ENCODE results near the gene CHTF8.
"Not testable (repeated sequence)": the region's sequence is repeated elsewhere in the genome, so short reads cannot be mapped to it uniquely, and the experiment has no call there.

The CHTF8 gene, protein sequence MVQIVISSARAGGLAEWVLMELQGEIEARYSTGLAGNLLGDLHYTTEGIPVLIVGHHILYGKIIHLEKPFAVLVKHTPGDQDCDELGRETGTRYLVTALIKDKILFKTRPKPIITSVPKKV

DNA sequence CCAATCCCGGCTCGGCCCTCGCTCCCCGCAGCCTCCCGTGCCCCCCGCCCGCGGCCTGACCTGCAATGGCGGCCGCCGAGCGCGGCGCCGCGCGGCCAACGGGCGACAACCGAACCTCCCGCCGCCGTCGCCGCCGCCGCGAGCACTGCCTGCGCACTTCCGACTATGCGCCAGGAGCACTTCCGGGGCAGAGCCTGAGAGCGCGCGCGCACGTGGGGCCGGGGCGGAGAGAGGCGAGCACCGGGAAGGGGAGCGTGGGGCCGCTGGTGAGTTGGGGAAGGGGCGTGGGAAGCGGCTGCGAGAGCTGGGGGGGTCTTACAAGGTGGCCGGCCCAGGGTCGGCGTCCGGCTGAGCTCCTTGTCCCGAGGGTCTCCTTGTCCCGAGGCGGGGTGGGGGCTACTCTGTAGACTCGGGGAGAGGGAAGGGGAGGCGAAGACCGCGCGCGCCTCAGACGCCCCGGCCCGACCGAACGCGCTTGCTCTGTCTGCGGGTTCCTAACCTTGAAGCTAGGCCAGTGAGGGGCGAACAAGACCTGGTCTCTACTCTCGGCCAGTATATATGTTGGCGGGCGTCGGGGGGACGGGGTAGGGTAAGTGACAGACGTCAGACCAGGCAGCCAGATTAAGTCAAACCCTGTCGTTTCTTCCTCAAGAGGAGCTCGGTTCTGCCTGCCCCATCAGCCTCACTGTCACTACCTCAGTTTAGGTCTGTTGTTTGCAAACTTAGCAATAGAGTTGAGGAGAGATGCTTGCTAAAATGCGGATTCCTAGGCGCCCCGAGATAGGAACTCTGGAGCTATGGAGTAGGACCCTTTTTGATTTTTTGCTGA lies at the start of gene CHTF8, which contains the start of gene UTP4:
Gene CHTF8, minus strand, starts transcription at position 165 of the 829 bp plus-strand sequence. CDS start 11,130 bp downstream, outside the sequence.
Gene UTP4, plus strand, starts transcription at position 226 of the 829 bp plus-strand sequence. CDS start 811 bp downstream, outside the sequence.
- peak; percentile 94 to 95 for ATAC-seq

DNA sequence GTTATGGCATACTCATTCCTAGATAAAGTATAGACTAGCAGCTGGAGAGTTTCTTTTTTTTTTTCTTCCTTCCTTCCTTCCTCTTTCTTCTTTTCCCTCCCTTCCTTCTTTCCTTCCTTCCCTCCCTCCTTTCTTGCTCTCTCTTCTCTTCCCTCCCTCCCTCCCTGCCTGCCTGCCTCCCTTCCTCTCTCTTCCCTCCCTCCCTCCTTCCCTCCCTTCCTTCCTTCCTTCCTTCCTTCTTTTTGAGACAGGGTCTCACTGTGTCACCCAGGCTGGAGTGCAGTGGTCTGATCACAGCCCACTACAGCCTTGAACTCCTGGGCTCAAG lies 47.6 kb upstream of the CHTF8 start:
- no peak for ATAC-seq

DNA sequence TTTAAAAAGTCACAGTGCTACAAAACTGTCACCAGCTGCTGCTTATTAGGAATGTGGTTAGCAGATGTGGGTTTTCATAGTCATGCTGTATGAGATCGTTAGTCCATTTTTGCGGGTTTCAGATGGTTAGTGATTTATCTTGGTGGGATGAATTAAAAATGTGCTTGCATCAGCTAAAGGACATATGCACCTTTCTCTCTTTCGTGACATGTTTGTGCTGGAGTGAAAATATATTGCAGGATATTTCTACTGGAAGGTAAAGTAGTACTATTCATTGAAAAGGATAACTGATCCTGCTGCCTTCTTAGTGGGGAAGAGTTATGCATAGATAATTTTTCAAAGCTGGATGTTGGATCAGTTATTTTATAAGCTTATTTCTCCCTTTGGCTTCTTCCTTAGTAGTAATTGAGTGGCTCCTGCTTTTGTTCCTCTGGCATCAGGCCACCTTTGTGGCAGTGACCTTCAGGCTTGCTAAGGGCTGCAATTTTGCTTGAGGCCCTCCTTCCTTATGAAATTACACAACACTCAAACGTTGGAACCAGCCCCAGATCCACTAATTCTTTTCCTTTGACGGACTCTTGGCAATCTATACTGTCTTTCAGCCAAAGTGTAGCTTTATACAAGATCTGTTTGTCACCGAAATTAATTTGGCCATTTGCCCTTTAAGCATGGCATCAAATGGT lies 47.1 kb upstream of the CHTF8 start:
- ATAC-seq = no peak

DNA sequence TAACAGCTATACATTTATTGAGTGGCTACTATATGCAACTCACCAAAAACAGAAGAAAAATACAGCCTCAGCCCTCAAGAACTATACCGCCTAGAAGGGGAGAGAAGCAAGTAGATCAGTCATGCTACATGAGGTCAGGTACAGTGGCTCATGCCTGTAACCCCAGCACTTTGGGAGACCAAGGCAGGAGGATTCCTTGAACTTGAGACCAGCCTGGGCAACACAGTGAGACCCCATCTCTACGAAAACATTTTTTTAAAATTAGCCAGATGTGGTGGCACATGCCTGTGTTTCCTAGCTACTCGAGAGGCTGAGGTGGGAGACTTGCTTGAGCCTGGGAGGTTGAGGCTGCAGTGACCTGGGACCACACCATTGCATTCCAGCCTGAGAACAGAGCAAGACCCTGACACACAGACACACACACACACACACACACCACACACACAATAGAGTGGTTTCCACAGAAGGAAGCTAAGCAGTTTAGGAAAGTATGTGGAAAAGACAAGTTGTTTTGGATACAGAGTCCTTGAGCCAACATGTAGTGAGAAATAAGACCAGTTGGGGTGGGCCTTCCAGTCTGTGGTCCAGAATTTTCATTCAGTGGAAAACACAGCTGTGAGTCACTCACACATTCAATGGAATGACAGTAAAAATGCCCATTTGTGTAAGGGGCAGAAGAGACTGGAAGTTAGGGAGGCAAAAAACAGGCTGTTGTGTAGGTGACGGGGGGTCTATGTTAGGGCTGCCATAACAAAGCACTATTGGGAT lies 43.8 kb upstream of the CHTF8 start:
- no peak for ATAC-seq

DNA sequence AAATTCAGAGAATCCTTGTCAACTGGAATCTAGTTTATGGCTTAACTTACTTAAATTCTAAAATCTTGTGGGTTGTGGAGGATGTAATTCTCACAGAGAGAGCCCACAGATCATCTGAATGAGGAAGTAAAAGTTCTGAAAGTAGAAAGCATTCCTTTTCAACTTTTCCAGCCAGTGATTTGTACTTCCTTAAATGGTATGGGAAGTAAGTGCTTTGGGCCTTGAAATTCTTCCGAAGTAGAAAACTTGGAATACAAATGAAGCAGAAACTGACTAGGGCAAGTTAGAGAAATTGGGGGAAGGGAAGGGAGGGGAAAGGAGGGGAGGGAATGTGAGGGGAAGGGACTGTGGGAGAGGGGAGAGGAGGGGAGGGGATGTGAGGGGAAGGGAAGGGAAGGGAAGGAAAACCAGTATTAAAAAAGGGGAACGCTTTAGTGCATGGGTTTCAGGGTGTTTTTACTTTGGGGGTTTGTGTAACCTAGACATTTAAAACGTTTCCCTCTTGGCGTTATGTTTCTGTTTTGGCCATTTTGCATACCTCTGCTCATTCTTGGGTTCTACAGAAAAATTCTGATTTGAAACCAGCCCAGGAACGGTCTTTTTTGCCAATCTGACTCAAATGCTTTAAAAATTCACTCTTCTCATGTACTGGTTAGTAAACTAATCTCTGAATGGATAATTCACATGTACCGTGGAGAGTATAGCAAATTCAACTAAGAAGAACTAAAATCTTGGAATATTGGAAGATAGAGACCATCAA lies 39.1 kb upstream of the CHTF8 start:
- no peak for ATAC-seq

DNA sequence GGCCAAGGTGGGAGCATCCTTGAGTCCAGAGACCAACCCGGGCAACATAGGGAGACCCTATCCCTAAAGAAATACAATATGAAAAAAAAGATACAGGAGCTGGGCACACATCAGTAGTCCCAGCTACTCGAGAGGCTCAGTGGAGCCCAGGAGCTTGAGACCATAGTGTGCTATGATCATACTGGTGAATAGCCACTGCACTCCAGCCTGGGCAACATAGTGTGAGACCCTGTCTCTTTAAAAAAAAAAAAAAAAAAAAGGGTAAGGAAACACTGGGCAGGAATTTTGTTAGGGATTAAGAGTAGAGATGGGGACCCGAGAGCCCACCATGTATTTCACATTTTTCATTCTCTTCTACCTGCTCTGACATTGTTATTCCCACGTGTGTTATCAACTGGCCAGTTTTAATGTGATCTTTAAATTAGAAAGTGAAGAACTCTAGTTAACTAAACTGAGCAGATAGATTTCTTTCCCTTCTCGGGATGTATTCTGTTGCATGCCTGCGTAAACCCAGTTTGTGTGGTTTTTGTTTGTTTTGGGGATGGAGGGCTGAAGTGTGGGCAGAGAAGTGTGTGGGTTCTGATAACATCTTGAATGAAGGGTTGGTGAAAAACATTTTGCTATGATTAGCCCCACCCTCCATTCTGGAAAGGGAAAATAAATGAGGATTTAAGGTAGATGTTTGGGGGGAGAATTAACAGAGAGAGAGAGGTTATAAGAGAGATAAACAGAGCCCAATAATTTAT lies 37.4 kb upstream of the CHTF8 start:
- ATAC-seq = no peak

DNA sequence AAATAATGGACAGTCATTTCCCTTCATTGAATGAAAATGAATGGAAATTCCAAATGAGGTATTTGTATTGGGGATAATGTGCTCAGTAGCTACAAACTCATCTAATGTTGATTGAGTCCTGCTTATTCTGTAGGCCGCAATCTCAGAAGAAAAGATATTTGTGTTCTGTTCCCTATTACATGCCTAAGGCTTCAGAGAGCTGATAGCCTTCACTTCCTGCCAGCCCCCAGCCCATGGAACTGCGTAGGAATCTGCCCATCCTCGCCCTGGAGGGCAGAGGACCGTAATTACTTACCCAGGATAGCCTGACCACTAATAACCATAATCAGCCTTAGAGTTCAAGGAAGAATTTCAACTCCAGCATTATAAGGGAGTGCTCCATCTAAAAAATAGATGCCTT lies 36.7 kb upstream of the CHTF8 start:
- ATAC-seq = no peak

DNA sequence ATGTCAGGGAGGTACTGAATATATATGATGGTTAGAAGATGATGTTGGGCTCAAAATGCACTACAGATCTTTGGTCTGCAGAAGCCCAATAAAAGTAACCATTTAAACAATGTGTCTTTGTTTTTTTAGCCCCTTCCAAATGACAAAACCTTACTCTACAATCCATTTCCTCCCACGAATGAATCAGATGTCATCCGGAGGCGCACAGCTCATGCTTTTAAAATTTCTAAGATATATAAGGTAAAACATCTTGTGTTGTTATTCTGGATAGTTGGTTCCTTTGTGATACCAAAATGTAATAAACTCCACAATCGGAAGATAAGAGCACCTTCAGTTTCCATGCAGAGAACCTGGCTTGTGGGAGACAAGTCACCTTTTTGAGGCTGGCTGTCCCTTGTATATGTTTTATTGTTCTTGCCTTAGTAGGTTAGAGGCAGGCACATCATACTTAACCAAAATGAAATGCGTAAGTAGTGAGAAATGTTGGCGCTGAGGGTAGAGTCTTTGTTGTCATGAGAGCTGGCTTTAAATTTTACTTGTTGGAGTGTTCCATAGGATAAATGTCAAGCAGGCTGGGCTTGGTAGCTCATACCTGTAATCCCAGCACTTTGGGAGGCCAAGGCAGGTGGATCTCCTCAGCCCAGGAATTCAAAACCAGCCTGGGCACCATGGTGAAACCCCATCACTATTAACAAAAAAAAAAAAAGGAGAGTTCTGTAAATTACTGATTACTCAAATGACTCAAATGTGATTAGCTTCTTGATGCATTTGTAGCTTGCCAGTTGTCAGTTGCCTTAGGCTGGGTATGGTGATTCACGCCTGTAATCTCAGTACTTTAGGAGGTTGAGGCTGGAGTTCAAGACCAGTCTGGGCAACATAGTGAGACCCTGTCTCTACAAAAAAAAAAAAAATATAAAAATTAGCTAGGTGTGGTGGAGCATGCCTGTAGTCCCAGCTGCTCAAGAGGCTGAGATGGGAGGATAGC lies 34.9 kb upstream of the CHTF8 start:
- ATAC-seq = no peak

DNA sequence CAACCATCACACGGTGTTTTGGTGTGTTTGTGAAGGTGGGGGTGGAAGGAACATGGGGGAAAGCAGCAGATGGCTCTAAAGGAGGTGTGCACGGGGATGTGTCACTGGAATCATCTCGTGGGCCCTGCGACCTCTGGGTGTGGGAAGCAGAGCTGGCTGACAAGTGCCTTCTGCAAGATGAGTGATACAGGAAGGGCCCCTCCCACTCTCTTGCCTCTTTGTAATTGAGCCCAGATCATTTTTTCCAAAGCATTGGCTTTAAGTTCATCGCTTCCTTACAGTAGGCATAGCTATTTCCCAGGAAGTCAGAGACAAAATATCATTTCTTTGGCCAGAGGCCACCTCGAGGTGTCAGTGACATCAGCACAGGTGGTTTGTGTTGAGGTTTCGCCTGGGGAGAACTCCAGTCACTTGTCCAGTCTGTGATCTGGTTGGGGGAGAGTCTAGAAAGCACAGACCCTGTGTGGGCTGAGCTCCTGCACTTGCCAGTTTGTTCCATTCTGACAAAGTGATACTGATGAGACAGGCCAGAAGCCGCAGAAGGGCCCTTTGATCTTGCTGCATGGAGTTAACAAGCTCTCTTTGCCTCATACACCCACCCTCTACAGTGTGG lies 33.9 kb upstream of the CHTF8 start:
- ATAC-seq = peak; percentile 95

DNA sequence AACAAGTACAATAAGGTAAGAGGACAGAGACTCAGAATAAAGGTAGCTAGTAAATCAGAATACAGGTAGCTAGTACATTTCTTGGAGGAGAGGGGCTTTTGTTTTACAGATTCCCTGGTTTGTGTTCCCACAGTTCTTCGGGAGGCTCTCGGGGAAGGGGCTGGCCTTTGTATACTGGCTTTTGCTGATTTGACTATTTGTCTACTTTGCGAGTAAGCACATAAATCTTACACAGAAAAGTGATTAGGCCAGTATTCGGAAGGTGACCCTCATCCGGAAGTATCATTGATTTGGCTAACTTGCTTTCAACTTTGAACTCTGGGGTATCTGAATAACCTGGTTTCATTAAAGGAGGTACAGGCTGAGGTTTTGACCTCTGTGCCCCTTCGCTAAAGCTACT lies 33.2 kb upstream of the CHTF8 start:
- ATAC-seq = no peak

DNA sequence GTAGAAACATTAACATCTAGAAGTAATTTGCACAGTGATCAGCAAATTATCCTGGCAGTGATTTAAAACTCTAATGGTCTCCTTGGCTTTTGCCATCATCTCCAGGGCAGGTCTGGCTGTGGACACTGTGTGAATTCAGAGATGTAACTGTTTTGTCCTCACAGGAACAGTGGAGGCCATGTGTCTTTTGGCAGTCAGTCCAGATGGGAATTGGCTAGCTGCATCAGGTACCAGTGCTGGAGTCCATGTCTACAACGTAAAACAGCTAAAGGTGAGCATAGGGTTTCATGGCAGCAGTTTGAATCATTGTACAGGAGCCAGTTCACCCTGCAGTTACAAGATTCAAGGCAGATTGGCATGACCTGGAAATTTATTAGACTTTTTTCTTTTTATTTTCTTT lies 27.8 kb upstream of the CHTF8 start:
- no peak for ATAC-seq

DNA sequence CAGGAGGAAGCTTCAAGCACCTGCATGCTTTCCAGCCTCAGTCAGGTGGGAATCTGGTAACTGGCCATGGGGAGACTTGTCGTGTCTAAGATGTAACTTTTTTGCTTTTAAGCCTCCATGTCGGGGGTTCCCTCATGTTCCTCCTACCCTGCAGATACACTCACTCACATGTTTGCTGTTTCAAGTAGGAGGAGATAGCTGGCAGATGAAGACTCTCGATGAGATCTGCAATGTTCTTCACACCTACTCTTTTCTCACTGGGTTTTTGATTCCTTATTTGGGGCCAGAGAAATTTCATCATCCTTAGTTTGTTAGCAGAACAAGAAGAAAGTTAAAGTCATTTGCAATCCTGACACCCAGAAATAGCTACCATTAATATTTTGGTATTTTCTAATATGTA lies 24.8 kb upstream of the CHTF8 start:
- ATAC-seq = no peak

DNA sequence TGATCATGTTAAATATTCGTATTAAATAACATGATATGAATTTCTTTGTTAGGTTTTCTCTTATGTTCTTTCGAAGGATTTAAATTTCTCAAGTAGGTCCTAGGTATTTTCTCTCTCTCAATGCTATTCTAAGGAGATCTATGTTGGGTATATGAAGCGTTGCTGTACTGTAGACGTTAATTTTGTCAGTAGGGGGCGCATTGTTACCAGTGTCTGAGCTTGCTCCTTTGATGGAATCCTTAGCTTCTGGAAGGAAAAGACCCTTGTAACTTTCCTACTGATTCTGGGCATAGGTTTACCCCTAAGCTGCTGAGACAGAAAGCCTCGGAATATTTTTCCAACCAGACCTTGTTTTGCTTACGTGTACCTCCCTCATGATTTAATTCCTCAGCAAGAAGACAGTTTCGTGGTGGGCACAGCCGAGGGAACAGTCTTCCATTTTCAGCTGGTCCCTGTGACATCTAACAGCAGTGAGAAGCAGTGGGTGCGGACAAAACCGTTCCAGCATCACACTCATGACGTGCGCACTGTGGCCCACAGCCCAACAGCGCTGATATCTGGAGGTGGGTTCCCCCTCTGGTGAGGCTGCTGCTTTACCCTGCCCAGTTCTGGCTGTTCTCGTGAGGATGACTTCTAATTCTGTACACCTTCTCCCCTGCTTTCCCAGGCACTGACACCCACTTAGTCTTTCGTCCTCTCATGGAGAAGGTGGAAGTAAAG lies 17.9 kb upstream of the CHTF8 start:
- ATAC-seq = peak; percentile 55 to 74

DNA sequence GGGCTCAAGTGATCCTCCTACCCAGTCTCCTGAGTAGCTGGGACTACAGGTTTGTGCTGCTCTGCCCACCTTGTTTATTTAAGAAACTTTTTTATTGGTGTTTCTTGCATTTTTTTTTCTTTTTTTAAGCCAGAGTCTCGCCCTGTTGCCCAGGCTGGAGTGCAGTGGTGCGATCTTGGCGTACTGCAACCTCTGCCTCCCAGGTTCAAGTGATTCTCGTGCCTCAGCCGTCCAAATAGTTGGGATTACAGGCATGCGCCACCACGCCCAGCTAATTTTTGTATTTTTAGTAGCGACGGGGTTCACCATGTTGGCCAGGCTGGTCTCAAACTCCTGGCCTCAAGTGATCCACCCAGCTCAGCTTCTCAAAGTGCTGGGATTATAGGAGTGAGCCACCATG lies 17.2 kb upstream of the CHTF8 start:
- not testable (repeated sequence) for ATAC-seq

DNA sequence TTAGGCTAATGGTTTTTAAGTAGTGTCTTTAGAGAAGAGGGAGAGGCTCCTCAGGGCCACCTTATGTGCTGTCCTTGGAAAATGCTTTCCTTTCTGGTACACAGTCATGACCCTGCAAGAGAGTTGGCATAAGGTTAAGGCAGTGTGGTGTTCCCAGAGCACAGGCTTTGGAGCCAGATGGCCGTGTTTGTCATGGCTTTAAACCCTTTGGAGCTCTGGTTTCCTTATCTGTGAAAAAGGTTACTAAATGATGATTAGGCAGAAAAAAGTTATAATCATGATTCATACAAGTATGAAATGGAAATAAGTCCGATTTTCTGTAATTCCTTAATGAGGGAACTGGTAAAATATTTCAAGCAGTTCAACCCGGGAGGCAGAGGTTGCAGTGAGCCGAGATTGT lies 13.3 kb upstream of the CHTF8 start:
- ATAC-seq = no peak

DNA sequence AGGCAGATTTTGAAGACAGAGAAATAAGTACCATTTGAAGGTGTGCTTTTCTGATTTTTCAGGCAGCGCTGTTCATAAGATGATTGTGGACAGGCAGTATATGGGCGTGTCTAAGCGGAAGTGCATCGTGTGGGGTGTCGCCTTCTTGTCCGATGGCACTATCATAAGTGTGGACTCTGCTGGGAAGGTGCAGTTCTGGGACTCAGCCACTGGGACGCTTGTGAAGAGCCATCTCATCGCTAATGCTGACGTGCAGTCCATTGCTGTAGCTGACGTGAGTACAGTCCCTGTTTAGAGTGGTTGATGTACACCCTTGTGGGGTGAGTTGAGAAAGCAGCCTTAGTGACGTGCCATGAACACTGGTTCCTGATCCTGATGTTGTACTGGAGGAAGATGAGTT lies 10.7 kb upstream of the CHTF8 start:
- no peak for ATAC-seq

DNA sequence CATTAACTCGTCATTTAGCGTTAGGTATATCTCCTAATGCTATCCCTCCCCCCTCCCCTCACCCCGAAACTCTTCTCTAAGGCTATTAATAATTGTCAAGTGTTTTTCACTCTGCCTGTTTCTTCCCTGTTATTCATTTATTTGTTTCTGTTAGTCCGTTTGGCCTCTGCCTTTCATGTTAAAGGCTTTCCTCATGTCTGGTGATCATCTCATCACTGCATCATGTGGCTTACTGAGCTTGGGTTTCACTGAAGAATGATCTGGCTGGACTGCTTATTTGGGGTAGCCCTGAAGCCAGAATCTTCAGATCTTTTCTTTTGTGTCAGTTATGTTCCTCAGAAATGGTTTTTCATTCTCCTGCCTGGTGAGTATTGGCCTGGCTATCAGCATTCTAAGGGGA lies 9.5 kb upstream of the CHTF8 start:
- no peak for ATAC-seq

DNA sequence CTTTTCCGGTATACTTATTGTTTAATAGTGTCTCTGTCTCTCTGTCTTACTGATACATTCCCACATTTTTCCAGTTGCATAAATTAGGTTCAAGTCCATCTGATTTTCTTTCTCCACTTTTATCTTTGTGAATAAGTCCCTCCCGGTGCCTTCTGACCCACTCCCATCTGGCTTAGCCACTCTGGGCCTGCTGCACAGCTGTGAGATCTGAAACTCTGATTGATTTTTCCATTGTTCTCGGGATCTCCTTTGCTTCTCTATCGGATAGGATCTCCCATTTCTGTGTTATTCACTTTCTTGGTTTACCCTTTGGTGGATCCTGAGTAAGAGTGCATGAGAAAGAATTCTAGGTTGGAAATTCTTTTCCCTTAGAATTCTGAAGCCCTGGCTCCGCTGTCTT lies 8.6 kb upstream of the CHTF8 start:
- ATAC-seq = no peak

DNA sequence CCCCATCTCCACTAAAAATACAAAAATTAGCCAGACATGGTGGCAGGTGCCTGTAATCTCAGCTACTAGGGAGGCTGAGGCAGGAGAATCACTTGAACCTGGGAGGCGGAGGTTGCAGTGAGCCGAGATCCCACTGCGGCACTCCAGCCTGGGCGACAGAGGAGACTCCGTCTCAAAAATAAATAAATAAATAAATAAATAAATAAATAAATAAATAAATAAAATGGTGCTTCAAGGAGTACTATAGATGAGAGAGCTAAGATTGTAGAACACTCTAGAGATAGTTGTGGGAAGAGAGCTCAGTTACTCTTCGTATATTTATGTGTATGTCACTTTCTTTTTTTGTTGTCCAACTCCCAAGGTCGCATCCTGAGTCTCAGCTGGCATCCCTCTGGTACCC lies 7.1 kb upstream of the CHTF8 start:
- not testable (repeated sequence) for ATAC-seq
